Midbrain (tissue), 1 donor: ENCODE data around the gene RGS3.
A peak's percentile ranks its signal among the peaks of the same experiment; 100 is the strongest.

ENCODE experiments used
- DNase-seq: peaks from one replicate; lab custom pipeline; 2025; lab: John Stamatoyannopoulos, UW

Gene RGS3

GRCh38 chr9:113600871-113601614 is 137.5 kb downstream of the RGS3 start:
- no peak for DNase-seq

GRCh38 chr9:113601656-113602055 is 138.1 kb downstream of the RGS3 start:
- DNase-seq = no peak

- no peak for DNase-seq
Observed at GRCh38 chr9:113602126-113603047, 138.9 kb downstream of the RGS3 start.

GRCh38 chr9:113603048-113603375 is 139.5 kb downstream of the RGS3 start:
- DNase-seq = no peak

GRCh38 chr9:113603773-113604172 is 140.2 kb downstream of the RGS3 start:
- no peak for DNase-seq

- DNase-seq = no peak
Observed at GRCh38 chr9:113604393-113604792, 140.9 kb downstream of the RGS3 start.

GRCh38 chr9:113606510-113606909 is 143.0 kb downstream of the RGS3 start:
- no peak for DNase-seq

GRCh38 chr9:113608082-113608685 is 144.7 kb downstream of the RGS3 start:
- DNase-seq = no peak

GRCh38 chr9:113609562-113610318 is 146.2 kb downstream of the RGS3 start:
- peak; percentile 10 for DNase-seq

- no peak for DNase-seq
Observed at GRCh38 chr9:113611461-113612215, 148.1 kb downstream of the RGS3 start.

- DNase-seq = no peak
Observed at GRCh38 chr9:113612216-113612747, 148.8 kb downstream of the RGS3 start.

GRCh38 chr9:113612828-113613227 is 149.3 kb downstream of the RGS3 start:
- DNase-seq = no peak

- DNase-seq = no peak
Observed at GRCh38 chr9:113613815-113614413, 150.4 kb downstream of the RGS3 start.

- peak; percentile 29 for DNase-seq
Observed at GRCh38 chr9:113614843-113615648, 151.5 kb downstream of the RGS3 start.

GRCh38 chr9:113616116-113616515 is 152.6 kb downstream of the RGS3 start:
- DNase-seq = no peak

- no peak for DNase-seq
Observed at GRCh38 chr9:113616621-113617496, 153.3 kb downstream of the RGS3 start.

- DNase-seq = no peak
Observed at GRCh38 chr9:113617550-113617949, 154.0 kb downstream of the RGS3 start.

- no peak for DNase-seq
Observed at GRCh38 chr9:113618836-113619490, 155.4 kb downstream of the RGS3 start.
